H1 (cell line): ENCODE data around the gene SCAMP4. TPM values are rescaled to one million over a fixed set of nuclear protein-coding genes. Genes with fewer than 3 reads are reported as not detected.

ENCODE experiments used
- CTCF ChIA-PET: fragments of 300-600 bp; sonication (Branson Sonifier 250); formaldehyde crosslinking; loops from one replicate; lab custom pipeline; 2021; ENCODE audit not compliant: partially characterized antibody; lab: Charles Lee
- POLR2A ChIA-PET: fragments of 300-600 bp; sonication (Branson Sonifier 250); formaldehyde crosslinking; loops from one replicate; lab custom pipeline; 2021; ENCODE audit warnings: inconsistent platforms; ENCODE audit not compliant: partially characterized antibody; lab: Charles Lee
- DNase-seq, 2 experiments: peaks; one replicate each; pipeline versions ENCODE4 v3.0.0 to v3.0.0-alpha.2; 2010 to 2022; ENCODE audit warnings: low spot score in 2 of 2, low read depth in 1 of 2, mixed read lengths in 1 of 2
- FAIRE-seq: peaks from 2 replicates; lab custom pipeline; 2011; peaks lifted over from hg19 to GRCh38; lab: Jason Lieb, UNC
- H2AFZ ChIP-seq: 2 replicates; pipeline ENCODE4 v1.8.1; 2012; ENCODE audit warnings: low read length, inconsistent platforms
- H2AK5ac ChIP-seq: 2 replicates; pipeline ENCODE4 v1.6.1; 2013; ENCODE audit warnings: low read depth, low read length
- H2BK120ac ChIP-seq: replicated peaks from 2 replicates; pipeline ENCODE3; 2013; ENCODE audit warnings: low read depth, low read length, inconsistent platforms
- H2BK12ac ChIP-seq: 2 replicates; pipeline ENCODE4 v1.6.1; 2013; ENCODE audit warnings: low read depth, low read length
- H2BK15ac ChIP-seq: 2 replicates; pipeline ENCODE4 v1.6.1; 2013; ENCODE audit warnings: low read length
- H2BK20ac ChIP-seq: 2 replicates; pipeline ENCODE4 v1.6.1; 2013; ENCODE audit warnings: low read length
- H2BK5ac ChIP-seq: 2 replicates; pipeline ENCODE4 v1.6.1; 2013; ENCODE audit warnings: low read depth, low read length
- H3K14ac ChIP-seq: 2 replicates; pipeline ENCODE4 v1.6.1; 2013; ENCODE audit warnings: inconsistent platforms; ENCODE audit not compliant: insufficient read length
- H3K18ac ChIP-seq: 2 replicates; pipeline ENCODE4 v1.6.1; 2013; ENCODE audit warnings: low read length; ENCODE audit errors: extremely low read depth
- H3K23ac ChIP-seq: 2 replicates; pipeline ENCODE4 v1.6.1; 2013; ENCODE audit warnings: inconsistent platforms; ENCODE audit not compliant: insufficient read length
- H3K23me2 ChIP-seq: 2 replicates; pipeline ENCODE4 v1.6.1; 2013; ENCODE audit warnings: low read depth, low read length
- H3K27ac ChIP-seq: 2 replicates; pipeline ENCODE4 v1.6.1; 2011; ENCODE audit warnings: low read depth, low read length, inconsistent platforms
- H3K27me3 ChIP-seq, 4 experiments: replicated peaks in 1 of 4; 1 replicate in 1 of 4; 2 replicates in 3 of 4; pipeline versions ENCODE4 v1.6.1 to v1.8.1; 2011 to 2013; ENCODE audit warnings: low read length in 3 of 4, mild to moderate bottlenecking in 3 of 4, inconsistent platforms in 2 of 4, mixed read lengths in 2 of 4, moderate library complexity in 1 of 4; ENCODE audit not compliant: control insufficient read depth in 3 of 4, insufficient read depth in 3 of 4; ENCODE audit errors: extremely low read depth in 1 of 4
- H3K36me3 ChIP-seq, 4 experiments: 2 replicates each; pipeline versions ENCODE4 v1.6.1 to v1.8.1; 2011 to 2013; ENCODE audit warnings: mild to moderate bottlenecking in 4 of 4, low read length in 3 of 4, moderate library complexity in 2 of 4, control low read depth in 1 of 4, inconsistent platforms in 1 of 4; ENCODE audit not compliant: insufficient read depth in 4 of 4, control insufficient read depth in 2 of 4
- H3K4ac ChIP-seq: replicated peaks from 2 replicates; pipeline ENCODE3; 2013; ENCODE audit warnings: low read length, low read depth, mixed read lengths, inconsistent platforms; ENCODE audit not compliant: insufficient read length
- H3K4me1 ChIP-seq, 4 experiments: replicated peaks in 1 of 4; 1 replicate in 1 of 4; 2 replicates in 3 of 4; pipeline versions ENCODE4 v1.6.1 to v1.8.1; 2011 to 2013; ENCODE audit warnings: low read length in 3 of 4, inconsistent platforms in 2 of 4, mixed read lengths in 1 of 4; ENCODE audit not compliant: insufficient read depth in 4 of 4, control insufficient read depth in 3 of 4
- H3K4me2 ChIP-seq, 2 experiments: 2 replicates each; pipeline versions ENCODE4 v1.6.1 to v1.8.1; 2011 to 2013; ENCODE audit warnings: low read depth in 2 of 2, low read length in 2 of 2, control low read depth in 1 of 2, inconsistent platforms in 1 of 2, mild to moderate bottlenecking in 1 of 2; ENCODE audit not compliant: insufficient read depth in 1 of 2
- H3K4me3 ChIP-seq, 4 experiments: fragments of 200-600, 300-600 bp in 1 of 4; sonication (generic), shearing (Covaris generic), sonication (Bioruptor Twin) in 1 of 4; 2 replicates each; pipeline versions ENCODE4 v1.5.1 to v1.8.1; 2011 to 2016; ENCODE audit warnings: low read length in 4 of 4, low read depth in 3 of 4, control low read depth in 2 of 4, inconsistent platforms in 2 of 4, mild to moderate bottlenecking in 2 of 4, mixed read lengths in 1 of 4, moderate library complexity in 1 of 4; ENCODE audit not compliant: insufficient read depth in 2 of 4; ENCODE audit errors: extremely low read depth in 1 of 4
- H3K56ac ChIP-seq: replicated peaks from 2 replicates; pipeline ENCODE3; 2013; ENCODE audit warnings: low read depth, mild to moderate bottlenecking, mixed read lengths, low read length, inconsistent platforms; ENCODE audit not compliant: insufficient read length
- H3K79me1 ChIP-seq: 2 replicates; pipeline ENCODE4 v1.6.1; 2013; ENCODE audit warnings: low read depth, low read length, control low read depth
- H3K79me2 ChIP-seq, 2 experiments: 2 replicates each; pipeline versions ENCODE4 v1.6.1 to v1.8.1; 2012 to 2013; ENCODE audit warnings: low read length in 2 of 2, mild to moderate bottlenecking in 2 of 2, inconsistent platforms in 1 of 2; ENCODE audit not compliant: insufficient read depth in 2 of 2, control insufficient read depth in 1 of 2
- H3K9ac ChIP-seq, 4 experiments: replicated peaks in 1 of 4; 1 replicate in 1 of 4; 2 replicates in 3 of 4; pipeline versions ENCODE4 v1.6.1 to v1.8.1; 2011 to 2013; ENCODE audit warnings: low read depth in 3 of 4, low read length in 3 of 4, control low read depth in 2 of 4, mild to moderate bottlenecking in 2 of 4, moderate library complexity in 2 of 4, inconsistent platforms in 1 of 4; ENCODE audit errors: extremely low read depth in 1 of 4
- H3K9me3 ChIP-seq, 2 experiments: 2 replicates each; pipeline versions ENCODE4 v1.6.1 to v1.8.1; 2012 to 2013; ENCODE audit warnings: mild to moderate bottlenecking in 2 of 2, moderate library complexity in 2 of 2, control low read depth in 1 of 2, inconsistent platforms in 1 of 2, low read depth in 1 of 2, low read length in 1 of 2, mixed read lengths in 1 of 2; ENCODE audit not compliant: insufficient read depth in 2 of 2
- H4K20me1 ChIP-seq, 2 experiments: replicated peaks in 1 of 2; 2 replicates each; pipeline versions ENCODE3 to v1.8.1; 2011 to 2013; ENCODE audit warnings: inconsistent platforms in 2 of 2, low read length in 2 of 2, mild to moderate bottlenecking in 1 of 2; ENCODE audit not compliant: insufficient read depth in 2 of 2, control insufficient read depth in 1 of 2
- H4K5ac ChIP-seq: 2 replicates; pipeline ENCODE4 v1.6.1; 2013; ENCODE audit warnings: low read length, low read depth, mixed read lengths, inconsistent platforms; ENCODE audit not compliant: insufficient read length
- H4K8ac ChIP-seq: 2 replicates; pipeline ENCODE4 v1.8.0; 2013; ENCODE audit warnings: mild to moderate bottlenecking, moderate library complexity, low read length, inconsistent platforms; ENCODE audit not compliant: insufficient read depth; ENCODE audit errors: extremely low read depth
- H4K91ac ChIP-seq: replicated peaks from 2 replicates; pipeline ENCODE3; 2013; ENCODE audit warnings: low read length, mixed read lengths, inconsistent platforms; ENCODE audit not compliant: insufficient read length
- CHD1 ChIP-seq: IDR thresholded peaks from 2 replicates; pipeline ENCODE4 v1.6.1; 2012; ENCODE audit warnings: low read depth, low read length, improper control_type of control experiment
- E2F6 ChIP-seq: IDR thresholded peaks from 2 replicates; pipeline ENCODE4 v1.6.1; 2012; ENCODE audit warnings: inconsistent platforms
- POLR2A ChIP-seq, 2 experiments: IDR thresholded peaks; 1 replicate in 1 of 2; 2 replicates in 1 of 2; pipeline ENCODE4 v1.6.1; 2011; ENCODE audit warnings: low read depth in 2 of 2, low read length in 2 of 2, mild to moderate bottlenecking in 2 of 2; ENCODE audit errors: control extremely low read depth in 1 of 2
- WGBS, 2 experiments: shearing (Covaris generic) in 1 of 2; methylation state at CpG; one replicate each; pipeline versions ENCODE4 v1.1.6 to v1.1.7; 2013 to 2015; ENCODE audit warnings: low lambda C conversion rate in 2 of 2, mixed read lengths in 2 of 2, inconsistent platforms in 1 of 2, low coverage in 1 of 2, missing lambda C conversion rate in 1 of 2; ENCODE audit not compliant: insufficient replicate concordance in 2 of 2, insufficient coverage in 1 of 2, insufficient read length in 1 of 2; ENCODE audit errors: extremely low coverage in 1 of 2, missing lambda C conversion rate in 1 of 2; 5-methylcytosine and 5-hydroxymethylcytosine counted together
- polyA plus RNA-seq, 7 experiments: library from polyadenylated mRNA; depleted of rRNA in 3 of 7; stranded (reverse) in 5 of 7; unstranded in 2 of 7; fragments of >200 nt in 5 of 7; fragments of 200-250 nt in 2 of 7; gene quantifications; 1 replicate in 5 of 7; 2 replicates in 1 of 7; 4 replicates in 1 of 7; pipeline versions ENCODE4 v1.2.1 to v1.2.3, GENCODE V29; 2011 to 2013; ENCODE audit warnings: missing spikeins in 2 of 7, mixed read lengths in 2 of 7
- total RNA-seq: library from RNA; stranded (reverse); fragmentation: NEBNext Ultra II Directional; extraction: Animal tissue kit (Norgen Biotek cat#: 25700); gene quantifications from 2 replicates; pipeline ENCODE4 v1.2.1, GENCODE V29; 2021

Gene SCAMP4
- total and polyA plus RNA-seq, 2 of the 8 experiments (the other 6 are each of a cell fraction or from before 2014, with no cell fraction given) = 17.1 to 61.4 TPM

- H3K79me2 ChIP-seq = peaks cover 42 to 97% of the 10 kb centered on the region in 2 experiments
- FAIRE-seq = no peak
- H3K27me3 ChIP-seq = no peaks in the 10 kb centered on the region
- H2BK5ac ChIP-seq = no peak overlapping the region; the same call in 1 of the 2 replicates
- H3K56ac ChIP-seq = no peak overlapping the region
- H2BK15ac ChIP-seq = no peak overlapping the region
- H2AK5ac ChIP-seq = no peak overlapping the region
- no peak overlapping the region for H3K9ac ChIP-seq
- H2BK20ac ChIP-seq = no peak overlapping the region
- WGBS, 2 experiments = 95% methylated on average over 19 of the region's 19 CpGs; no CpG with 5 or more reads in 1 of the 2 experiments
- no peak overlapping the region for H2AFZ ChIP-seq
- H3K27ac ChIP-seq = no peak overlapping the region
- H4K91ac ChIP-seq = no peak overlapping the region
- peaks cover 51 to 66% of the 10 kb centered on the region in 2 experiments for H4K20me1 ChIP-seq
- peaks cover 0 to 14% (median 9%) of the 10 kb centered on the region in 4 experiments; a peak in 5 of 7 replicates for H3K4me1 ChIP-seq
- no peak overlapping the region for H2BK120ac ChIP-seq
- no peak for TF ChIP-seq E2F6
- TF ChIP-seq CHD1 = no peak
- TF ChIP-seq POLR2A (IDR thresholded peaks at IDR 0.05; ENCODE audit: control extremely low read depth in 1 of 2, low read depth in 2 of 2, low read length in 2 of 2) = no peak
- H4K5ac ChIP-seq = no peak overlapping the region
- H3K79me1 ChIP-seq = peaks cover 34% of the 10 kb centered on the region
- no peak overlapping the region for H3K4me3 ChIP-seq
- H4K8ac ChIP-seq = peak overlapping the region; percentile 89
- no peak overlapping the region for H3K23ac ChIP-seq
- DNase-seq = no peak
- no peak overlapping the region for H3K4ac ChIP-seq
- ChIA-PET POLR2A (interaction anchor here (1.1 to 1.3 kb wide), 2 partner anchors 8 to 11 kb away, joined by 3 read pairs; no protein-coding TSS in a partner anchor), CTCF (interaction anchor here (0.7 to 2.1 kb wide), 7 partner anchors 7 to 89 kb away, joined by 3 to 8 read pairs (median 3); no protein-coding TSS in a partner anchor)
- no peaks in the 10 kb centered on the region; a peak in 1 of 8 replicates for H3K36me3 ChIP-seq
- H3K23me2 ChIP-seq = no peaks in the 10 kb centered on the region
- H2BK12ac ChIP-seq = no peak overlapping the region
- no peaks in the 10 kb centered on the region; a peak in 1 of 4 replicates for H3K9me3 ChIP-seq
- H3K18ac ChIP-seq = no peak overlapping the region
- no peak overlapping the region for H3K4me2 ChIP-seq
- H3K14ac ChIP-seq = no peak overlapping the region
These were observed 47.8 kb downstream of the SCAMP4 start for GRCh38 chr19:1953037-1953436.
